Brain microvascular endothelial cell (primary cell): Measurements from ENCODE around the gene PLA2G6.
A peak's percentile ranks its signal among the peaks of the same experiment; 100 is the strongest.
"Not testable (repeated sequence)": the region's sequence is repeated elsewhere in the genome, so short reads cannot be mapped to it uniquely, and the experiment has no call there.

Source experiments
- DNase-seq: peaks from one replicate; pipeline ENCODE4 v3.0.0-alpha.2; 2020
- H3K27ac ChIP-seq: fragments of 250-450 bp; sonication (Bioruptor Pico); 2 replicates; pipeline ENCODE4 v1.5.1; 2020; ENCODE audit warnings: mild to moderate bottlenecking, moderate library complexity
- H3K27me3 ChIP-seq: fragments of 250-450 bp; sonication (Bioruptor Pico); replicated peaks from 2 replicates; pipeline ENCODE4 v1.5.1; 2020; ENCODE audit warnings: mild to moderate bottlenecking
- H3K36me3 ChIP-seq: fragments of 250-450 bp; sonication (Bioruptor Pico); replicated peaks from 2 replicates; pipeline ENCODE4 v1.5.1; 2020; ENCODE audit warnings: mild to moderate bottlenecking
- H3K4me3 ChIP-seq: 2 replicates; pipeline ENCODE4 v1.5.1; 2011; ENCODE audit warnings: low read depth, mild to moderate bottlenecking, control low read depth, low read length, moderate library complexity
- CTCF ChIP-seq: IDR thresholded peaks from 2 replicates; pipeline ENCODE4 v1.5.1; 2011; ENCODE audit warnings: low read depth, mild to moderate bottlenecking, moderate library complexity, low read length, control low read depth, inconsistent platforms; ENCODE audit errors: missing control alignments
- in situ Hi-C: cut with HindIII; loops from 2 replicates; pipeline ENCODE4 v1.10.0; 2017; ENCODE audit warnings: low sequenced_read_pairs, low pct_ligation_motif_present

PLA2G6 gene

GRCh38 chr22:38163844-38164550 lies 17.6 kb downstream of the PLA2G6 start:
- in situ Hi-C loops = no loop called here
- H3K27me3 ChIP-seq = no peaks in the 10 kb centered on the region
- no peak for TF ChIP-seq CTCF
- DNase-seq = no peak
- no peaks in the 10 kb centered on the region for H3K36me3 ChIP-seq
- no peak overlapping the region for H3K27ac ChIP-seq
- no peak overlapping the region for H3K4me3 ChIP-seq

DNA sequence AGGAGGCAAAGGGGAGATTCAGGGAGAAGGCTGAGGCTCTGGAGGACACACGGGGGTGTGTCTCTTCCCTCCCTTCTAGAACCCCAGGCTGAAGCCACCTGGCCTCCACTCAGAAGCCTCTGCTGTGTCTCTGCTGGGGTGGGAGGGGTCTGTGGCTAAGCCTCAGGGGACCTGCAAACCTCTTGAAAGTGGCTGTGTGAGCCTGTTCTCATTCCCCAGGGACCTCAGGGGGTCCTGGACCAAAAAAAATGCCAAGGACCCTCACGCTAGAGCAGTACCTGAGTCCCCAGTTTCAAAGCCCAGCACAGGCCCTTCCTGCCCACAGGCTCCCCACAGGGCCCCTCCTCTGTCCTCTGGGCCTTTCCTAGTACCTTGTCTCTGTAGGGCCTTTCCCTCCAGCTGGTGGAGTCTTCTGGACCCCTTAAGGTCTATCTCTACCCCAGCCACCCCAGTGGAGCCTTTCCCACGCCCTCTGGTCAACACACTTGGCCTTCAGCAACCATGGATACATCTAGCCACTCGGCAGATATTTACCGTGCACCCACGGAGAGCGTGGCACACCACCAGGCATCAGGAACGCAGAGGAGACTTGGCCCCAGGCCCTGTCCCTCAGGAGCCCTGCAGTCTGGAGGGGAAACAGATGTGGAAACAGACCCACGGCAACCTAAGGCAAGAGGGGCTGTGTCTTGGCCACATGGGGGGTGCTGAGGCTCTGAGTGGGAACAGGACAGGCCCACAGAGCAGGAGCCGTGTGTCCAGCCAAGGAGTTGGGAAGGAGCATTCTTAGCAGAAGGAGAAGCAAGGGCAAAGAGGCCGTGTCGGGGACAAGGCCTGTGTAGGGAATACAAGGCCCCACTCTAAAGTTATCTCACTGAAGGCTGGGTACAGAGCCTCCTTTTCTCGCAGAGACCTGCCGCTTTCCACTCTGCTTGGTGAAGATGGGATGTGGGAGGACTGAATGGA lies 18.5 kb downstream of the PLA2G6 start:
- in situ Hi-C loops = no loop called here
- TF ChIP-seq CTCF = no peak
- DNase-seq = no peak
- no peaks in the 10 kb centered on the region for H3K27me3 ChIP-seq
- no peak overlapping the region for H3K27ac ChIP-seq
- H3K36me3 ChIP-seq = no peaks in the 10 kb centered on the region
- no peak overlapping the region for H3K4me3 ChIP-seq

DNA sequence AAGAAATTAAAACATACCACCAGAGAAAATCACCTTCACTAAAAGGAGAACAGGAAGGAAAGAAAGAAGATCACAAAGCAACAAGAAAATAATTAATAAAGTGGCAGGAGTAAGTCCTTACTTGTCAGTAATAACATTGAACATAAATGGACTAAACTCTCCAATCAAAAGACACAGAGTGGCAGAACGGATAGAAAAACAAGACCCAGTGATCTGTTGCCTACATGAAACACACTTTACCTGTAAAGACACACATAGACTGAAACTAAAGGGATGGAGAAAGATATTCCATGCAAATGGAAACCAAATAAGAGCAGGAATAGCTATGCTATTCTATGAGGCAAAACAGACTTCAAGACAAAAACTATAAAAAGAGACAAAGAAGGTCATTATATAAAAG lies 25.9 kb downstream of the PLA2G6 start:
- no peak overlapping the region for H3K4me3 ChIP-seq
- no peak for DNase-seq
- no peaks in the 10 kb centered on the region for H3K27me3 ChIP-seq
- no peak for TF ChIP-seq CTCF
- no peaks in the 10 kb centered on the region for H3K36me3 ChIP-seq
- in situ Hi-C loops = no loop called here
- no peak overlapping the region for H3K27ac ChIP-seq

GRCh38 chr22:38154563-38154915 lies 27.1 kb downstream of the PLA2G6 start:
- H3K27ac ChIP-seq, H3K4me3 ChIP-seq, H3K27me3 ChIP-seq, DNase-seq, in situ Hi-C loops, H3K36me3 ChIP-seq: not testable (repeated sequence)

GRCh38 chr22:38153821-38154562 lies 27.6 kb downstream of the PLA2G6 start:
- H3K27me3 ChIP-seq = no peaks in the 10 kb centered on the region
- no peaks in the 10 kb centered on the region for H3K36me3 ChIP-seq
- H3K4me3 ChIP-seq = no peak overlapping the region
- TF ChIP-seq CTCF = peak; percentile 21
- DNase-seq = no peak
- in situ Hi-C loops = no loop called here
- no peak overlapping the region for H3K27ac ChIP-seq

DNA sequence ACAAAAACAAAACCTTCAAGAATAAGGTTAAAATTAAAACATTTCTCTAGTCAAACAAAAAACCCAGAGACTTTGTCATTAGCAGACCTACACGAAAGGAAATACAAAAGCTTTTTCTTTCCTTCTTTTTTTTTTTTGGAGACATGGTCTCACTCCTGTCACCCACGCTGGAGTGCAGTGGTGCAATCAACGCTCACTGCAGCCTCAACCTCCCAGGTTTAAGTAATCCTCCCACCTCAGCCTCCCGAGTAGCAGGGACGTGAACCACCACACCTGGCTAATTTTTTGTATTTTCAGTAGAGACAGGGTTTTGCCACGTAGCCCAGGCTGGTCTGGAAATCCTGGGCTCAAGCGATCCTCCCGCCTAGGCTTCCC lies 30.5 kb downstream of the PLA2G6 start:
- in situ Hi-C loops = no loop called here
- Histone ChIP-seq H3K36me3 (no peaks in the 10 kb centered on the region), H3K27me3 (no peaks in the 10 kb centered on the region), H3K4me3 (no peak overlapping the region), H3K27ac (no peak overlapping the region)
- TF ChIP-seq CTCF = no peak
- no peak for DNase-seq
